Cerebellar nuclear complex (tissue), 1 donor: ENCODE results near the gene TADA3.
A peak's percentile ranks its signal among the peaks of the same experiment; 100 is the strongest.

ENCODE experiments used
- DNase-seq, 2 experiments: peaks; one replicate each; lab custom pipeline; 2025; lab: John Stamatoyannopoulos, UW

The TADA3 gene

DNA sequence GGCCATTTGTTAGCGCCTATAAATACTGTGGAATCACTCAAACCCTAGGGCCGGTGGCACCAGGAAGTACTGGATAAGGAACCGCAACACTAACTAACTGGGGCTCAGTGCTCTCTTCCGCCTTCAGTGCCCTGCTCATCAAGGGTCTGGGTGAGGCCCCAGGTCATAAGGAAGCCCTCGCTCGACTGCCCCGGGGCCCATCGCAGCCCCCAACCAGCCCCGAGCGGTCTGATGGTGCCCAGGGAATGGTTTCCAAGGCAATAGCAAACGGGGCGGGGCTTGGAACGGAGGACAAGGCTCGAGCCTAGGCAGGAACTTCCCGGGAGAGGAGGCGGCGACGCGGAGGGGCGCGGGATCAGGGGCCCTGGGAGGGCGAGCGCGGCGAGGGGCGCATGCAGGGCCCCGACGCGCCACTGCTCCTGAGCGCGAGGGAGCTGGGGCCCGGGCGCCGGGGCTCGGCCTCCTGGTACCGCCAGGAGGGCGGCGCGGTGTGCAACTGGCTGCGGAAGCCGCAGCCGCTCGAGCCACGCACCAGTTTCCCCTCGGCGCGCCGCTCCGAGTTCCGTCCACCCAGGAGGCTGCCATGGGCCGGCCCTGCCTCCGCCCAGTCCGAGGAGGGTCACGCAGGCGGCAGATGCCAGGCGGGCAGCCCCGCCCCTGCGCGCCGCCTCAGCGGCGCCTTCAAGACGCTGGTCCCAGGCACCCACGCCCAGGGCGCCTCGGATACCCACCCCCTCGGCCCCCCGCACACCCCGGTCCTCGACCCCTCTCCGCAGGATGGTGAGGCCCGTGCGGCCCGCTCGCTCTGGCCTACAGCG is 17.6 kb upstream of the TADA3 start, which contains the start of gene TTLL3:
Gene TTLL3, plus strand, starts transcription at position 648 of the 818 bp plus-strand sequence. CDS start 400 bp downstream, outside the sequence.
- peak in 1 of 2 experiments; percentile 29 for DNase-seq

DNA sequence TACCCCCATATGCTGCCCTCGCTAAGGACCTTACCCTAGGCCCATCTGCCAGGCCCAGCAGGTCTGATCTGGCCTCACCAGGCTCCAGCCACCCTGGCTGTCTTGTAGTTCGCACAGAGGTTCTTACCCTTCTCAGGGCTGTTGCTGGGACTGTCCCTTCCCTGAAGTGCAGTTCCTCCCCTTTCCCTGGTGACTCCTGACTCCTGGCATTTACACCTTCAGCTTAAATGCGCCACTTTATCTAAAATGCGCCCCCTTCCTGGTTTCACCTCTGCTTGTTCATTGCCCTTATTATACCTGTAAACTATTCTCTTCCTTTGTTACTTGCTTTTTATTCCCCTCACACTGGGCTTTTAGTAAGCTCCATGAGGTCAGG is 17.0 kb upstream of the TADA3 start:
- no peak for DNase-seq

DNA sequence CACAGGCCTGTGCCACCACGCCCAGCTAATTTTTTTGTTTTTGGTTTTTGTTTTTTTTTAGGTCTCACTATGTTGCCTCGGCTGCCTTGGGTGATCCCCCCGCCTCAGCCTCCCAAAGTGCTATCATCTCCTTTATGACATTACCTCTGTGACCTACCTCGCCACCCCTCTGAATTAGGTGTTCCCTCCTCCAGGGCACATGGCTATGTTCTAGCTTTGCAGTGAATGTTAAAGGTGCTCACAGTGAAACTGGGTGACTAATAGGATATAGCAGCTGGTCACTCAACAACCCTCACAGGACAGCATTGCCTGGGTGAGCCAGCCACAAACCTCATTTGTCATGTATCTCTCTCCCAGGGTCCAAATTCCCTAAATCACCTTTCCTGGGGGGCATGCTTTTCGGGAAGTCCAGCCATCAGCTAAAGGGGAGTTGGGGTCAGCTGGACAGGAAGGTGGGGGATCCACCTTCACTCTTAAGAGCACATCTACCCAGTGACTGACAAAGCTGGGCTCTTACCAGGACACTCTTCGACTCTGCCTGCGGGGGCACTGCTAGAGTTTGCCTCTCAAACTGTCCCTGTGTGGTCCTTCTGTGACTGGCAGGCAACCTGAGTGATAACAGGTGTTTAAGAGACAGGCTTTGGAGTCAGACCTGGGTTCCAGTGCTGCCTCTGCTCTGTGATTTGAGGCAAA is 16.2 kb upstream of the TADA3 start:
- DNase-seq: no peak

DNA sequence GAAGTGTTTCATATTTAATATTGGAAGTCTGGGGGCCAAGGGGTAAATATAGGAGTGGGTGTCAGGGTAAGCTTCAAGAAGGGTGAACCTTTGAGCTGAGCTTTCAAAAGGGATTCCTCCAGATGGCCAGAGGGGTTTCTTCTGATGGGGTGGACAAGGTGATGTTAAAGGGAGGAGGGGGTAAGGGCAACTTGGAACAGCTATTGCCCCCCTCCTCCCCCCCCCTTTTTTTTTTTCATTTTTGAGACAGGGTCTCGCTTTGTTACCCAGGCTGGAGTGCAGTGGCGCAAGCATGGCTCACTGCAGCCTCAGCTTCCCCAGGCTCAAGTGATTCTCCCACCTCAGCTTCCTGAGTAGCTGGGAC is 15.7 kb upstream of the TADA3 start:
- no peak for DNase-seq

DNA sequence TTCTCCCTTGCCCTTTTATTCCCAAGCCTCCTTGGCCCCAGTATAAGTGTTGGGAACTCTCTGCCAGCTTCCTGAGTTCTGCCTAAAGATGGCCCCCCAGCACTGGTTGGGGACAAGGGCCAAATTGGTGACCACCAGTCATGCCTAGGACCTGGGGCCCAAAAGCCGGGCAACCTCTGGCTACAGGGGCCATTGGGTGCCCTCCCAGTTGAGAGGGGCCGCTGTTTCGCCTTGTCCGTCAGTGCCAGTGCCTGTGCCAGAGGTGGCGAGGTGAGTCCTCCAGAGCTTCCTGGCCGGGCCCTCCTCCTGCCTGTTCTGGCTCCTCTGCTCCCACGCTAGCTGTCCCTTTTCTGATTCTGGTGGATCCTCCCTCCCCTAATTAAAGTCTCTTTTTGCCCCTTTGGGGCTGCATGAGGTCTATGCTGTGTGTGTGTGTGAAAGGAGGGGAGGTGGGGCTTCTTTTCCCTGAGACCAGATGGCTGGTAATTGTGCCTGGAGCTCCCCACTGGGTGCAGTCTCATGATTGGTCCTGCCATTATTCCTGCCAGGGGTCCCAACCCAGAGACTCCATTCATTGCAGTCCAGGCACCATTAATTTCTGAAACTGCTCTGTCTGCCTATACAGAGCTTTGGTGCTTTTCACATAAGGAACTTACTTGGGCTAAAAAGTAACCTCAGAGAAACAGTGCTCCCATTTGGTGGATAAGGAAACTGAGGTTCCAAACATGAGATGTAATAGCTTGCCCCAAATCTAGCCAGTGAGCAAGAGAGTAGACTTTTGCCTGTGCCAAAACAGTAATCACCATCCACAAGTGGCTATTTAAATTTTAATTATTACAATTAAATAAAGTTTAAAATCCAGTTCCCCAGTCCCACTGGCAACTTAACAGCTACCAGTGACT is 14.7 kb upstream of the TADA3 start:
- DNase-seq: no peak

DNA sequence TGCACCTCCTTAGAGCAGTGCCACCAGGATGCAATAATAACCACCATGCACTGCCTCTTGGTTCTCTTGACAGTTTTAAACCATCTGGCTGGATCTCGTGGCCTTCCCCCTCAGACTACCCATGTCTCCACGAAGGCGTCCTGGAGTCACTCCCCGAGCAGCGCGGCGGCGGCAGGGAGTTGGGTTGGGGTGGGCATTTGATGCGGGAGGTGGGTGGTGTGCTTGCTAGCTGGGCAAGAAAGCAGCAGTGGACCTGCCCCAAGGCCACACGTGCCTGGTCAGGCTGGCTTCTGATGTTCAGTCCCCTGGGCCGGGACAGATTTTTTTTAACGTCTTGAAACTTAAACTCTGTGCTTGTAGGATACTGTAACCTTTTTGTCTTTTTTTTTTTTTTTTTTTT is 13.9 kb upstream of the TADA3 start:
- DNase-seq: no peak

DNA sequence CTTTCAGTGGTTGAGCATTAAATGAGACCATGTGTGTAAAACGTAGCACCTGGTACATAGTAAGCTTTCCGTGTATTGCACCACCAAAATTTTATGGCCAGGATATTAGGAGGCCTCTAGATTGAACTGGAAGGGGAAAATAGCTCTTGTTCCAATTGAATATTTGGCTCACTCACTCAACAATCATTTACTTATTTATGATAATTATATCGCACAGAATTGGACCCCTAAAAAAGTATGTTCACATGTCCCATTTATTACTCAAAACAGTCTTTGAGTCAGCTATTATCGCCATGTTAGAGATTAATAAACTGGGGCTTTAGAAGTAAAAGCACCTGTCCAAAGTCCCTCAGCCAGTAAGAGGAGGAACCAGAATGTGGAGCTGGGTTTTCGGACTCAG is 12.7 kb upstream of the TADA3 start:
- no peak for DNase-seq

DNA sequence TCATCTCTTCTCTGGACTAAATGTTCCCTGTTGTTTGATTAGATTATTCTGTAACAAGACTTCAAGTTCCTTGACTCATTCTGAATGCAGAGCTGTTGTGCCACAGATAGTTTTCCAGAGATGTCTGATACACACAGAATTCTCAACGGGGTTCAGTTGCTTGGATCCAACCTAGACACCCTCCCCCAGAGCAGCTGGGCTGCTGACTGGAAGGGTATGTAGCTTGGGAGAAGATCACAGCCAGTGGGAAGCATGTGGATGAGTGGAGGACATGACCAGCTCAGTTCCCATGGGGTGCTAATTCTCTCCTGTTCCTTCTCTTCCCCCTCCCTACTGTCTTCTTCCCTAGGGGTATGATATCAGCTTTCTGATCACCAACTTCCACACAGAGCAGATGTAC is 11.2 kb upstream of the TADA3 start:
- no peak for DNase-seq

DNA sequence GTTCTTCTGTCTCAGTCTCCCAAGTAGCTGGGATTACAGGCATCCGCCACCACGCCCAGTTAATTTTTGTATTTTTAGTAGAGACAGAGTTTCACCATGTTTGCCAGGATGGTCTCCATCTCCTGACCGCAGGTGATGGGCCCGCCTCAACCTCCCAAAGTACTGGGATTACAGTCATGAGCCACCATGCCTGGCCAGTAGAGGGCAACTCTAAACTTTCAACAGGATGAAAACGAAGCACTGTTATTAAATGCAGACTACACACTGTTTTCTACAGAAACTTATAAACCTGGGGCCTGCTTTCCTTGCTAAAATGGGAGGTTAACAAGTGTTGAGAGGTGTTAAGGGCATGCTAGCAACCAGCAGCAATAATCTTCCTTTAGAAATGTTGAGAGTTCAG is 8.3 kb upstream of the TADA3 start:
- no peak for DNase-seq

DNA sequence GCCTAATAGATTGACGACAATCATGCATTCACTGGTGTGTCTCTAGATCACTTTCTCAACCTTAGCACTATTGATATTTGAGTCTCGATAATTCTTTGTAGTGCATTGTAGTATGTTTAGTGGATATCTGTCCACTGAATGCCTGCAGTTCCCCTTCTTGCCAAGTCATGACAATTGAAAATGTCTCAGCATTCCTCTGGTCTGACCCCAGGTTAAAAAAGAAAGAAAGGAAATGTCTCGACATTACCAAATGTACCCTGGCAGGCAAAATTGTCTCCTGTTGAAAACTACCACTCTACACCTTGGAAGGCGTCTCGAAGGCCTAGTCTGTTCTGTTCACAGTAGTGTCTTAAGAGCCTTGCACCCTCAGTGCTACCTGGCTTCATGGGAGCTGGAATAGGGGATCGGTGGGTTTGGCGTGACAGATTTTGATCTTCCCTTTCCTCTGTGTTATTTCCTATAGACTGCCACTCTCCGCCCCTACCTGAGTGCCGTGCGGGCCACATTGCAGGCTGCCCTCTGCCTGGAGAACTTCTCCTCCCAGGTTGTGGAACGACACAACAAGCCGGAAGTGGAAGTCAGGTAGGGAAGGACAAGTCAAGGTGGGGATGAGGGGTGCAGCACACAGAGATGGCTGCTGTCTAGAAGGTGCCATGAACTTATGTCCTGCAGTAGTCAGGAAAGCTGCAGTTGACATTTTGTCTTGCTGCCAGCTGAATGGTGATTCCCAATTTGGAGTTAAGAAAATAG is 5.1 kb upstream of the TADA3 start:
- no peak for DNase-seq

DNA sequence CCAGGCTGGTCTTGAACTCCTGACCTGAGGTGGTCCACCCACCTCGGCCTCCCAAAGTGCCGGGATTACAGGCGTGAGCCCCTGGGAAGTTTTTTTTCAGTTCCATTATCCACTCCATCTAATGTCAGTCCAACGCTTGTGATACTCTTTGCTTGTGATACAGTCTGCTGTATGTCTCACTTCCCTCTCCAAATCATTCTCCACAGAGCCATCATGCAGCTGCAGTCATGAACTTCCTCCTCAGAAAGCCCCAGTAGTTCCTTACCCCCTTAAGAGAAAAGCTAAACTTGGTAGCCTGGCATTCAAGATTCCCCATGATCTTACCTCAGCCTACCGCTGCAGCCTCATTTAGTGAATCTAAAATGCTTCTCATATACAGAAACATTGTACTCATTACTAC is 2.9 kb upstream of the TADA3 start:
- no peak for DNase-seq

DNA sequence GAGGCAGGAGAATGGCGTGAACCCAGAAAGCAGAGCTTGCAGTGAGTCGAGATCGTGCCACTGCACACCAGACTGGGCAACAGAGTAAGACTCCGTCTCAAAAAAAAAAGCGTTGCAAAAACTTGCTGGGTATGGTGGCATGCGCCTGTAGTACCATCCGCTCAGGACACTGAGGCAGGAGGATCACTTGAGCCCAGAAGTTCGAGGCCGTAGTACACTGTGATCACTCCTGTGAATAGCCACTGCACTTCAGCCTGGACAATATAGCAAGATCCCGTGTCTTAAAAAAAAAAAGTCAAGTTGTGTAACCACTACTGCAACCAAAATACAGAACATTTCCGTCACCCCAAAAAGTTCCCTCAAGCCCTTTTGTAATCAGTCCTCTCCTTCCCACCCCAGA is 2.1 kb upstream of the TADA3 start:
- no peak for DNase-seq

DNA sequence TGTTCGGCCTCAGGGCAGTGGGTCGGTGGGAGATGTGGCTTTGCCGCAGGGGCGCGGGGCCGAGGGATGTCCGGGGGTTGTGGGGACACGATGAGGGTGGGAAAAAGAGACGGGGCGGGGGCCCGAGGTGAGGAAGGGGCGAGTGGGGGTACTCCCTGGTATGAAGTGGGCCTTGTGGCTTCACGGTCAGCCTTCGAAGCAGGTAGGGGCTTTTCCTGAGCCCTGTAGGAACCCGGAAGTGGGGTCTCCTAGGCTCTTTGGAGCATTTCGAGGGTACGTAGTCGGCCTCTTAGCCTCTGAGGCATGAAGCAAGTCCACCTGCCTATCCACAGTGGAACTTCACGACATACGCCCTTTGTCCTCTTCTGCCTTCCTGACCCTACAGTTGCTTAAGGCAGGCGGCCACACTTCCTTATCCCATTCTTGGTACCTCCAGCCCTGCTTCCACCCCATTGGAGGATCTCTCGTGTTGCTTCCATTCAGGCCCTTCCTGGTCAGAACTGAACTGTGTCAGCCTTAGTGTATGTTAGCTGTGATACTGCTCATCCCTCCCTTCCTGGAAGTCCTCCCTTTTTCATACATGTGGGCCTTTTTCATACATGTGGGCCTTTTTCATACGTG is 998 bp upstream of the TADA3 start:
- DNase-seq: no peak

DNA sequence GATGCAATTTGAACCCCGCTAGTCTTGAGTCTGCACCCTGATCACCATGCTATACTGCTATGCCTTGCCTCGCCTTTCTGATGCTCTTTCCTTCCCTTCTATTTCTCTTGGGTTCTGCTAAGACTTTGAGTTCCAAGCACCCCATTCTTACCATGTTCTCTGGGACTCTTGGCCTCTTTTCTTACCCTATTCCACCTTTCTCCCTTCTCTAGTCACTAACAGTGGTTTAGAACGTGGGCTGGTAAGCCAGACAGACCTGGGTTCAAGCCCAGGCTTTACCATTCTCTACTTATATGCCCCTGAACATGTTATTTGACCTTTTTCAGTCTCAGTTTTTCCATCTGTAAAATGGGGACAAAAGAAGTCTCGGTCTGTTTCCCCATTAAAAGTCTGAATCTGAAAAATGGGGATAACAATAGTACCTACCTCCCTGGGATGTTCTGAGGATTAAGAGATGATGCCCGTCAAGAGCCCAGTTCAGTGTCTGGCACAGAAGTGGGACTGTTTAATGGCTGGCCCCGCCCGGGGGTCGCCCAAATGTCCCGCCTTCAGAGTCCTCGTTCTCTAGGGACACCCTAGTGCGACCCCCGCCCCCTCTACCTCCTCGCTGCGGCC is 376 bp downstream of the TADA3 start:
- DNase-seq: no peak

DNA sequence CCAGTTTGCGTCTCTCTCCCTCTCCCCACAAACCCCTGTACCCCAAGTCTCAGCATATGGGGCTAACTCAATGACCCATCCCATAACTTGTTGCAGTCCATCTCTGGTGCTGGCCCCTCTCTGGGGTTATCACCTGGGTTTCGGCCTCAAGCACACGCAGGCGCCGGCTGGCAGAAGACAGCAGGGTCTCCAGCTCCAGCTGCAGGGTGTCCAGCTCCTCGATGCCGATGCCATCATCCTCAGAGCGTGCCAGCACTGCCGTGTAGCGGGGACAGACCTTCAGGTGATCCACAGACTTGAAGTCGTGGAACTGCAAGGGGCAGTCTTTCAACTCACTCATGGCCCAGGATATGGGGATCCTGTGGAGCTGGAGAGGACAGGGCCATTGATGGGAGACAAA is 1.1 kb downstream of the TADA3 start:
- no peak for DNase-seq

DNA sequence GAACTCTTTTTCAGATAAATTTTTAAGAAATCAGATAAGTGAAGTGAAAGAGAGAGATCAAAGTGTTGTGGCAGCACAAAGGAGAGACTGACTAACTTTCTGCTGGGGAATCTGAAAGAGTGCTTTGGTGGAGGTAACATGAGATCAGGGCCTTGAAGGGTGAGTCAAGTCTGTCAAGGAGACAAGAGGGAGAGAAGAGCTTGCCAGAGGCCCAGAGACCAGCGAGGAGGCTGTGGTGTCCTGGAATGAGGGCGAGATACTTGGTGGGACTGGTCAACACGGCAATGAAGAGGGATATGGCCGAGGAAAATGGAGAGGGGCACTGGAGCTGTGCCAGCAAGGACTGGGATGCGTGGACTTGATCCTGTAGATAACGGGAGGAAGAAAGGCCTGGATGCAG is 4.6 kb downstream of the TADA3 start:
- DNase-seq: no peak

DNA sequence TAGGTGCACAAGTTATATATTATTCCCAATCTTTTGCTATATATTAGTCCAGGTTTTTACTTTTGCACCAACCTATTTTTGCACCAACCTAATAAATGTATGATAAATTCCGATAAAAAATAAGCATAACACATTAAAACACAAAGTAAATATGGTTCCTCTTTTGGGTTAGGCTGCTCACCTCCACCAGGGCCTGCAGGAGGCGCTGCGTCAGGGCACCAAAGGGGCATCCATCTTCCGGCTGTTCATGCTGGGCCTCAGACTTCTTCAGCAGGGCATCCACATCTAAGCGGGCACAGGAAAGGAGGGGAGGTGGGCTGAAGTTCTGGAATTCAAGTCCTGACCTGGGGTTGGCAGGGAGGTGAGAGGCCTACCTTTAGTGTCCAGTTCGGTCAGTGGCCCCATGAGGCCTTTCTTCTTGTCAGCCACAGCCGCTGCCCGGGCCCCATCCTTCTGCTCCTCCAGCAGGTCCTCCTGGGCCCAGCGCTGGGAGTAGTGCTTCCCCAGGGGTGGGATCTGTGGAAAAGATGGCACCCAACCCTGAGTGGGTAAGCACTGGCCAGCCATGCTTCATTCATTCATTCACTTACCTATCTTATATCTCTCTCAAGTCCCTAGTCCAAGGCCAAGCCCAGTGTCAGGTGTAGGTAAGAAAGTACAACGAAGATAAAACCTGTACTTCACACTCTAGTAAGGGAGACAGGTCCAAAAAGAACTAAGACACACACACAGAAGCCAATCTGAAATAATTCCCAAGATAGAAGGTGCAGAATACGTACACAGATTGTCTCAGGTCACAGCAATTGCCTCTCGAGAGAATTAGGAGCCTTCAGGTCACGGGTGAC is 5.2 kb downstream of the TADA3 start:
- DNase-seq: no peak

DNA sequence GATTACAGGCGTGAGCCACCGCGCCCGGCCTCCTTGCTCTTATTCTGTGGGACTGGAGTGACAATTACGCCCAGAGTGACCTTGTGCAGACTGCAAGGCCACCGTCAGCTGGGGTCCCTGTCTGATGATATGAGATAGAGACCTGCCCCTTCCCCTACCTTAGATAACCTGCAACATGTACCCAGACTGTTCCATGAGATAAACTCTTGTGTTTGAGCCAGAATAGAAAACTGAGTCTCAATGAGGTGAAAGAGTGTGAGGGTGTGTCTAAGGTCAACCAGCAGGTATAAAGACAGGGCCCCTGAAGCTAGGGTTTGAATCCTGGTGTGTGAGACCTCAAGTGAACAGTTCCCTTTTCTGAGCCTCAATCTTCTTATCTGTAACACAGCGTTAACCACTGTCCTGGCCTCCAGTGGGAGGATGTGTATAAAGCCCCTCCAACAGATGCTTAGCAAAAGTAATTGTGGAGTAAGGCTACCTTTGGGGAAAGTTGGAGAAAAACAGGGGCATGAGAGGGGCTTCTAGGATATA is 6.0 kb downstream of the TADA3 start:
- no peak for DNase-seq

DNA sequence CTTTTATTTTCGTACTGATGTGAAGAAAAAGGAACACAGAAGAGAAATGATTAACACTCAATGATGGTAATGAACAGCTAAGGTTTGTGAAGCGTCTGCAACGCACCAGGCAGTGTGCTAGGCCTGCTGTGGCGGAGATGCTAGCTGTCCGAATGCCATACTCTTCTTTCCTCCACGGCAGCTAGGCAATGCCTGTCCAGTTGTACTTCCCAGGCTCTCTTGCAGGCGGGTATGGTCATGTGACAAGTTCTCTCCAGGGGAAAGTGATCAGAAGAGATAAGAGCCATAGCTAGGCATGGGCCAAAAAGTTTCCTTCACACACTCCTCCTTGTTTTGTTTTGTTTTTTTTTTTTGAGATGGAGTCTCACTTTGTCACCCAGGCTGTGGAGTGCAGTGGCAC is 6.7 kb downstream of the TADA3 start:
- no peak for DNase-seq

DNA sequence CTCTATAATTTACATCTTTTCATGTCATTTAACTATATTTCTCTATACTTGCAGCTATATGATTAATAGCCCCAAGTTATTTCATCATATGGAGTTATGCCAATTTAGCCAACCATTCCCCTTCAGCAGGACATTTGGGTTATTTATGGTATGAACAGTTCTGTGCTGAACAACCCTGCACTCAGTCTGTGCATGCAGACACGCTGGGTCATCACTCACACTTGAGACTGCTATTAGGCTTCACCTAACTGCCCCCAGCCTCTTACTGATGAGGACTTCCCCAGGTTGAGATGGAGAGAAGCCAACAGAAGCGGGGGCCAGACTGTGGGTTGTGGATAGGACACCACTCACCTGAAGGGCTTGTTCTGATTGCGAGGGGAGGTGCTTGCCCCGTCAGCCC is 7.3 kb downstream of the TADA3 start:
- DNase-seq: no peak
